ENCODE results near the gene PDYN.

Gene PDYN

GRCh38 chr20:1997483-1998192 is 3.8 kb upstream of the PDYN start:
- Histone ChIP-seq H3K4me2 (no peak overlapping the region), H3K27me3 (0 out of 2 replicates have a peak, but pooled peaks cover 13% of the 10 kb centered on the region), H3K27ac (no peak overlapping the region), H3K9ac (no peak overlapping the region), H3K9me3 (no peaks in the 10 kb centered on the region), H4K20me1 (no peaks in the 10 kb centered on the region; the same call in 1 of the 2 replicates), H3K4me1 (no peaks in the 10 kb centered on the region), H3K4me3 (no peak overlapping the region), H3K36me3 (no peaks in the 10 kb centered on the region)
- TF ChIP-seq Cebpa-rat (IDR thresholded peaks at IDR 0.05): no peak

DNA sequence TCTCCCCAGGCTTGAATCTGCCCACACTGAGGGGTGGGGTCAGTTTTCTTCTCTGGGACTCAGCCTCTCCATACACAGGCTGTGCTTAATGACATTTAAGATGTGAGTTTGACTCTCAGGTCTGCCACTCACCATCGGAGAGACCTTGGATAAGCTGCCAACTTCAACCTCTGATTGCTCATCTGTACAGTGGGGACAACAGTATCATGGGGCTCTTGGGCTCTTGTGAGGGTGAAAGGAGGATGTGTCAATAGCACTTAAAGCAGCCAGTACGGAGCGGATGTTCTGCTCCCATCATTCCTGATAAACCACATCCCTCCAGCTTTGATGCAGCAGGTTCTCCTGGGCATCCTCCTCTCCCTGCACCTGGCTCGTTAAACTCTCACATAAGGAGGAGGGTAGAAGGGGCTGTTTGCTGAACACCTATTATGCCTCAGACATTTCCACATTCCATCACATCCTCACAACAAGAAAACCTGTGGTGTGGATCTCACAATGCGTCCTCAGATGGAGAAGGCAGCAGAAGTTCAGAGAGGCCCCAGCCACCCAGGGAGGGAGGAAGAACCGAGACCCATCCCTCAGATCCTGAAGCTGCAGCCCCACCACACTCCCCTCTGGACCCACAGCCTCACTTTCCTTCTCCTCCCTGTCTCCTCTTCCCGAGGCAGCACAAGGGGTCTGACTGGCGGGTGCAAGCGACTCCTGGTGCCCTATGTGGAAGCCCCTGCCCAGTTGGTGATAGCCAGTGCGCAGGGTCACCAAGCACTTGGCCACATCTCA is 1.9 kb upstream of the PDYN start:
- Histone ChIP-seq H4K20me1 (no peaks in the 10 kb centered on the region; the same call in 1 of the 2 replicates), H3K27ac (no peak overlapping the region), H3K36me3 (no peaks in the 10 kb centered on the region), H3K4me1 (no peaks in the 10 kb centered on the region), H3K9me3 (no peaks in the 10 kb centered on the region), H3K4me2 (no peak overlapping the region), H3K9ac (no peak overlapping the region), H3K27me3 (0 out of 2 replicates have a peak, but pooled peaks cover 13% of the 10 kb centered on the region), H3K4me3 (no peak overlapping the region)
- TF ChIP-seq Cebpa-rat (IDR thresholded peaks at IDR 0.05): no peak

- no peaks in the 10 kb centered on the region; the same call in 1 of the 2 replicates for H4K20me1 ChIP-seq
- TF ChIP-seq Cebpa-rat (IDR thresholded peaks at IDR 0.05): no peak
- H3K36me3 ChIP-seq: no peaks in the 10 kb centered on the region
- no peaks in the 10 kb centered on the region for H3K4me1 ChIP-seq
- H3K27ac ChIP-seq: no peak overlapping the region
- H3K27me3 ChIP-seq: 0 out of 2 replicates have a peak, but pooled peaks cover 13% of the 10 kb centered on the region
- no peak overlapping the region for H3K4me2 ChIP-seq
- H3K9me3 ChIP-seq: no peaks in the 10 kb centered on the region
- no peak overlapping the region for H3K9ac ChIP-seq
- H3K4me3 ChIP-seq: no peak overlapping the region
These were observed 769 bp upstream of the PDYN start for GRCh38 chr20:1994627-1995026.

DNA sequence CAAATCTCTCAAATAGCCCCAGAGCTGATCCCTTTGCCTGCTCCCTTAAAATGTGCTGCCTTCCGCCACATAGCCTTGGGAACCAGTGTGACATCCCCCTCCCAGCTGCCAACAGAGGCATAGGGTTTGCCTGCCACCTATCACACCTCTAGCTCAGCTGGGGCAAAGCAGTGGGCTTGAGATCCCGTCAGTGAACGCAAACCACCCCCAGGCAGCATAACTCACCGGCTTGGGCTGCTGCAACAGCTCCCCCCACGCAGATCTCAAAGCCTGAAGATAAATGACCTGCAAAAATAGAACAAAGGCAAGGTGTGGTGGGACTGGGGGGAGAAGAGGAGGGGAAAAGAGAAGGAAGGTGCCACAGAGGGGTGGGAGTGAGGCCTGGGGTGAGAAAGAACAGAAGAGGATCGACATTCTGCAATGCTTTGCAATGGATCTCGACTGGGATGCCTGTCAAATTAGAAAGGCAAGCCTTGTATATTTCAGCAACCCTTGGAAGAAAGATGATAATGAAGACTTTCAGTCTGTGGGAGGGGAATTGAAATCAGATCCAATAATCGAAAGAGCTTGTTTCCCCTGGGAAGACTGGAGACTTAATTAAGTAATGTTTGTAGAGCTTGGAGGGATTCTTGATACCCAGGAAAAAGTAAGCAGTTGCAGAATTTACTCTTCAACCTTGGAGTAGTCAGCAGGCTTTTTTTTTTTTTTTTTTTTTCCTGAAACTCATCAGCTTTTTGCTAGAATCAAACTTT is 1.3 kb downstream of the PDYN start:
- Histone ChIP-seq H3K4me2 (no peak overlapping the region), H3K36me3 (no peaks in the 10 kb centered on the region), H3K27me3 (0 out of 2 replicates have a peak, but pooled peaks cover 13% of the 10 kb centered on the region), H3K27ac (no peak overlapping the region), H3K4me3 (no peak overlapping the region), H4K20me1 (no peaks in the 10 kb centered on the region), H3K4me1 (no peaks in the 10 kb centered on the region), H3K9me3 (no peaks in the 10 kb centered on the region), H3K9ac (no peak overlapping the region)
- no peak for TF ChIP-seq Cebpa-rat (IDR thresholded peaks at IDR 0.05)

DNA sequence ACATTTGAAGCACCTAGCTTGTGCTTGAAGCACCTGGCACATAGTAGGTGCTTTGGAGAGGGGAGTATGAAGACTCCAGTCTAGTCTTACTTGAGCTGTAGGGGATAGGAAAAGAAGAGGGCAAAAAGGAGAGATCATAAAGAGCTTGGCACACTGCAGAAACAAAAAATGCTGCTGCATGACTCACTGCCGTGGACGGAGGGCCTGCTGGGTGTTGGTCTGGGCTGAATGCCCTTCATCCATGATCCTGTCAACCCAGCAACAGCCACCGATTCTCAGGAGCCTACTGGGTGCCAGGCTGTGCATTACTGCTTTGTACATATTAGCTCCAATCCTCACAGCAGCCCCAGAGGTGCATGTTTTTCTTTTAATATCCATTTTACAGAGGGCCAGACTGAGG is 6.0 kb downstream of the PDYN start:
- TF ChIP-seq Cebpa-rat (IDR thresholded peaks at IDR 0.05): no peak
- no peaks in the 10 kb centered on the region for H3K9me3 ChIP-seq
- H3K4me3 ChIP-seq: no peak overlapping the region
- H3K4me1 ChIP-seq: no peaks in the 10 kb centered on the region
- no peak overlapping the region for H3K9ac ChIP-seq
- H3K4me2 ChIP-seq: no peak overlapping the region
- no peaks in the 10 kb centered on the region for H3K36me3 ChIP-seq
- no peak overlapping the region for H3K27ac ChIP-seq
- H3K27me3 ChIP-seq: no peaks in the 10 kb centered on the region
- H4K20me1 ChIP-seq: no peaks in the 10 kb centered on the region

DNA sequence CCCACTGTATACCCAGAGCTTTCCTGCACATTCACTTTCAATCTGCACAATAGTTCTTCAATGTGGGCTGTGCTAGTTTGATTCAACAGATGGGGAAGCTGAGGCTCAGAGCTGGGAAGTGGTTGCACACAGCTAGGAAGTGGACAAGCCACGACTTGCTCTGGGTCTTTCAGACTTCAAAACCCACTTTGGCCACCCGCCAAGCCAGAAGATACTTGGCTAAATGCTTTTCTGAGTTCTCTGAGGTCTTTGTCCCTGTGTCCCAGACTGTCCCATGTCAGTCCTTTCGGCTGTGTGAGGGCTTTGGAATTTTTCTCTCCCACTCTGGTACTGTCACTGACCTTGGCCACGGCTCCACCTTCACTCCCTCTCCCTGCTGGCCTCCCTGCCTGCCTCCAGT is 10.6 kb downstream of the PDYN start:
- no peak overlapping the region for H3K4me3 ChIP-seq
- H3K36me3 ChIP-seq: no peaks in the 10 kb centered on the region
- TF ChIP-seq Cebpa-rat (IDR thresholded peaks at IDR 0.05): no peak
- no peak overlapping the region for H3K9ac ChIP-seq
- no peaks in the 10 kb centered on the region for H4K20me1 ChIP-seq
- H3K9me3 ChIP-seq: no peaks in the 10 kb centered on the region
- no peaks in the 10 kb centered on the region for H3K4me1 ChIP-seq
- H3K27ac ChIP-seq: no peak overlapping the region
- no peaks in the 10 kb centered on the region for H3K27me3 ChIP-seq
- no peak overlapping the region for H3K4me2 ChIP-seq

GRCh38 chr20:1982686-1983085 is 11.2 kb downstream of the PDYN start:
- Histone ChIP-seq H3K27me3 (no peaks in the 10 kb centered on the region), H3K36me3 (no peaks in the 10 kb centered on the region), H3K9me3 (no peaks in the 10 kb centered on the region), H4K20me1 (no peaks in the 10 kb centered on the region), H3K4me1 (no peaks in the 10 kb centered on the region), H3K27ac (no peak overlapping the region), H3K4me3 (no peak overlapping the region), H3K9ac (no peak overlapping the region), H3K4me2 (no peak overlapping the region)
- TF ChIP-seq Cebpa-rat (IDR thresholded peaks at IDR 0.05): no peak

GRCh38 chr20:1979106-1979778 is 14.6 kb downstream of the PDYN start:
- no peaks in the 10 kb centered on the region for H3K9me3 ChIP-seq
- no peak overlapping the region for H3K9ac ChIP-seq
- no peaks in the 10 kb centered on the region for H3K27me3 ChIP-seq
- no peak overlapping the region for H3K27ac ChIP-seq
- no peaks in the 10 kb centered on the region for H3K36me3 ChIP-seq
- TF ChIP-seq Cebpa-rat (IDR thresholded peaks at IDR 0.05): no peak
- no peak overlapping the region for H3K4me3 ChIP-seq
- H3K4me2 ChIP-seq: no peak overlapping the region
- no peaks in the 10 kb centered on the region for H4K20me1 ChIP-seq
- no peaks in the 10 kb centered on the region for H3K4me1 ChIP-seq

GRCh38 chr20:1975291-1975690 is 18.6 kb downstream of the PDYN start:
- Histone ChIP-seq H3K27me3 (no peaks in the 10 kb centered on the region), H3K4me2 (no peak overlapping the region), H3K9me3 (no peaks in the 10 kb centered on the region), H3K36me3 (no peaks in the 10 kb centered on the region), H4K20me1 (no peaks in the 10 kb centered on the region), H3K27ac (no peak overlapping the region), H3K9ac (no peak overlapping the region), H3K4me3 (no peak overlapping the region), H3K4me1 (peaks cover 7% of the 10 kb centered on the region)
- no peak for TF ChIP-seq Cebpa-rat (IDR thresholded peaks at IDR 0.05)
